Duodenal mucosa (tissue), 2 donors: ENCODE data around the gene IL17RD.

Experiments used
- H3K27ac ChIP-seq: one replicate; pipeline ENCODE4 v1.7.0; 2013; ENCODE audit warnings: low read depth, low read length
- H3K27me3 ChIP-seq, 2 donors: one replicate each; pipeline ENCODE4 v1.7.0; 2013; ENCODE audit warnings: low read length in 2 of 2, control low read depth in 1 of 2; ENCODE audit not compliant: insufficient read depth in 2 of 2, control insufficient read depth in 1 of 2
- H3K36me3 ChIP-seq, 2 donors: one replicate each; pipeline ENCODE4 v1.7.0; 2013; ENCODE audit warnings: low read length in 2 of 2, control low read depth in 1 of 2; ENCODE audit not compliant: insufficient read depth in 2 of 2, control insufficient read depth in 1 of 2
- H3K4me1 ChIP-seq, 2 donors: one replicate each; pipeline ENCODE4 v1.7.0; 2013; ENCODE audit warnings: low read length in 2 of 2, control low read depth in 1 of 2; ENCODE audit not compliant: insufficient read depth in 2 of 2, control insufficient read depth in 1 of 2
- H3K4me3 ChIP-seq, 2 donors: one replicate each; pipeline ENCODE4 v1.7.0; 2013; ENCODE audit warnings: low read length in 2 of 2, low read depth in 1 of 2
- H3K9ac ChIP-seq, 2 donors: one replicate each; pipeline ENCODE4 v1.7.0; 2013; ENCODE audit warnings: low read length in 2 of 2, low read depth in 1 of 2
- H3K9me3 ChIP-seq, 2 donors: one replicate each; pipeline ENCODE4 v1.7.0; 2013; ENCODE audit warnings: low read length in 2 of 2, control low read depth in 1 of 2; ENCODE audit not compliant: control insufficient read depth in 1 of 2

The IL17RD gene

GRCh38 chr3:57160076-57160764 is 4.9 kb downstream of the IL17RD start:
- no peak overlapping the region for H3K4me3 ChIP-seq
- H3K4me1 ChIP-seq, result peaks cover 12 to 13% of the 10 kb centered on the region in 2 donors
- no peak overlapping the region for H3K9ac ChIP-seq
- H3K36me3 ChIP-seq, result no peaks in the 10 kb centered on the region
- no peaks in the 10 kb centered on the region for H3K9me3 ChIP-seq
- peaks cover 19 to 31% of the 10 kb centered on the region in 2 donors for H3K27me3 ChIP-seq
- no peak overlapping the region for H3K27ac ChIP-seq

DNA sequence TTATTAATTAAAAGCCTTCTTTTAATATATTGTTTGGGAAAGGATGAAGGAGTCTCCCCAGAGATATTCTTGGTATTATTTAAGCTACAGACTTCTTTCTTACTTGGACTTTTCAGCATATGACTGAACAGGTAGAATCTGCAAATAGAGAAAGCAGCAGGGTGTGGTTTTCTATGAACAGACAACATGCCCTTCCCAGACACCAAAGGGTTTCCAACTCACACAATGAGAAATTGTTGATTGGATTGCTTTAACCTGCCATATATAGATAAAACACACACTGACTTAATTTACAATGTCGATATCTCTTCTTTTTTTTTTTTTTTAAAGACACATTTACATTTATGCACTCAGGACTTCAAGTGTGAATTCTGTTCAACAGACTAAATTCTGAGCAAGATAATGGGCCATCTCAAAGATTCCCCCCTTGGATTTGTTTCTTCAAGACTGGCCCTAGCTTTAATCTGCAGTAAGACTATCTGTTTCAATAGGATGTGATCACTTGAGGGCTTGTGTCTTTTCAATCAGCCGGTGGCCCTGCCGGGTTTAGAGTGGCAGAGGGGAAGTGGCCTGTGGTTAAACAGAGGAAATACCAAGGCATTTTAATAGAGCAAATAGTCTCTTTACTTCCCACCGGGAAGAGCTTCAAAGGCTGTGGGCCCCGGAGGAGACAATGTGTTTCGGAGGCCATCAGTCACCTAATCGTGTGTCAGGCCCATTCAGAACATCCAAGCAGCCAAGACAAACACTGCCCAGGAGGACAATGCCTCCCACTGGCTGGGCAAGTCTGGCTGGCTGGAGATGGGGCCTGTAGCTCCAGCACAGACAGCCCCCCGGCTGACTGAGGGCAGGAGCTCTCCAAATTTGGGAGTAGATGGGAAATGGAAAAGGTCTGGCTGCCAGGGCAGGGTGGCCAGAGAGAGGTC is 6.1 kb downstream of the IL17RD start:
- H3K36me3 ChIP-seq, result no peaks in the 10 kb centered on the region
- H3K4me1 ChIP-seq, result peaks cover 3 to 7% of the 10 kb centered on the region in 2 donors
- no peaks in the 10 kb centered on the region for H3K9me3 ChIP-seq
- no peak overlapping the region for H3K27ac ChIP-seq
- no peak overlapping the region for H3K9ac ChIP-seq
- H3K4me3 ChIP-seq, result no peak overlapping the region
- H3K27me3 ChIP-seq, result peaks cover 15 to 25% of the 10 kb centered on the region in 2 donors

GRCh38 chr3:57158325-57158724 is 6.8 kb downstream of the IL17RD start:
- Histone ChIP-seq H3K9ac (no peak overlapping the region), H3K36me3 (no peaks in the 10 kb centered on the region), H3K4me3 (no peak overlapping the region), H3K4me1 (peaks cover 0 to 5% of the 10 kb centered on the region in 2 donors), H3K27me3 (peaks cover 11 to 20% of the 10 kb centered on the region in 2 donors), H3K27ac (no peak overlapping the region), H3K9me3 (no peaks in the 10 kb centered on the region)

- no peak overlapping the region for H3K27ac ChIP-seq
- no peaks in the 10 kb centered on the region for H3K9me3 ChIP-seq
- H3K4me1 ChIP-seq, result peaks cover 0 to 5% of the 10 kb centered on the region in 2 donors
- peaks cover 3 to 12% of the 10 kb centered on the region in 2 donors for H3K27me3 ChIP-seq
- no peaks in the 10 kb centered on the region for H3K36me3 ChIP-seq
- H3K4me3 ChIP-seq, result no peak overlapping the region
- H3K9ac ChIP-seq, result no peak overlapping the region
Observed at GRCh38 chr3:57157545-57157944, 7.6 kb downstream of the IL17RD start.

GRCh38 chr3:57155310-57155643 is 9.9 kb downstream of the IL17RD start:
- no peak overlapping the region for H3K9ac ChIP-seq
- no peak overlapping the region for H3K4me3 ChIP-seq
- H3K27me3 ChIP-seq, result no peaks in the 10 kb centered on the region
- no peak overlapping the region for H3K27ac ChIP-seq
- no peaks in the 10 kb centered on the region for H3K9me3 ChIP-seq
- H3K36me3 ChIP-seq, result no peaks in the 10 kb centered on the region
- H3K4me1 ChIP-seq, result peaks cover 0 to 5% of the 10 kb centered on the region in 2 donors

GRCh38 chr3:57154470-57155309 is 10.5 kb downstream of the IL17RD start:
- no peaks in the 10 kb centered on the region for H3K36me3 ChIP-seq
- H3K9ac ChIP-seq, result no peak overlapping the region
- H3K27ac ChIP-seq, result no peak overlapping the region
- H3K9me3 ChIP-seq, result no peaks in the 10 kb centered on the region
- H3K4me1 ChIP-seq, result peaks cover 0 to 5% of the 10 kb centered on the region in 2 donors
- no peak overlapping the region for H3K4me3 ChIP-seq
- no peaks in the 10 kb centered on the region for H3K27me3 ChIP-seq

DNA sequence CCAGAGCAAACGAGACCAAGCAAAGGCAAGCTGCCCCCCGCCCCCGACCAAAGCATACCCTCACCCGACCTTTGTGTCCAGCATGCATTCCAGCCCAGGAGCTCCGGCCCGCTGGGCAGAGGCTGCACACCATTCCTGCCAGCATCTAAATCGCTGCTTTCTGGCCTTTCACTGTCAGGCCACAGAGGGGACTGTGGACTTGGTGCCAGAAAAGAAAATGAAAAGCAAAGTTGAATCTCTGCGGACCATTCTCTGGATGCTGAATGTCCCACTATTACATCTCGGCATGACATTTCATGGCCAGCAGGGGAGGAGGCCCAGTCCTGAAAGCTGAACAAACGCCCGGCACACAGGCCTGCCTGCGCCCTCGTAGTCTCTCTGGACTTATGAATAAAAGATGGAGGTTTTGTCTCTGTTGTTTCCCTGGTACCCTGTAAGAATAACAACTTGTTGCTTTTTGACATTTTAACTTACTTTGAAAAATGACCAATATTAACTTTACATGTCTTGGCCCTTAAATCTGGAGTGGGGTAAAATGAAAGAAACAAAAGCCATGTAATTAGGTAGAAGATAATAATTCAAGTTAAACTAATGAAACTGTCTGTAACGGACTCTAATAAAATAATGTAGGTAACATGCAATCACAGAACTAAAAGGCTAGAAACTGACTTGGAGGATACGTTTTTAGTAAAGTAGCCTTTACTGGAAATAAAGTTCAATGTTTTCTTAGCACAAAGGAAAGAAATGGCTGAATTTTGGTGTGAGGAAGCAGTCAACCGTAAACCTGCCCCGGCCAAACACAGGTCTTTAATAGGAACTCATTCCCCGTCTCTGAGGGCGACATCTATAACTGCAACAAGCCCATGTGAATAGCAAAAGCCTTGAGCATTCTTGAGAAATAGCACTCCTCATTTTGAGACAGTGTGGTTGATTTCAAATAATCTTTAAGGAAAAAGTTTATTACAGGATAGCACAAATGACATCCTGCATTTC is 12.7 kb downstream of the IL17RD start:
- H3K9ac ChIP-seq, result no peak overlapping the region

GRCh38 chr3:57151749-57152148 is 13.4 kb downstream of the IL17RD start:
- Histone ChIP-seq H3K4me1 (no peaks in the 10 kb centered on the region), H3K4me3 (no peak overlapping the region), H3K9ac (no peak overlapping the region), H3K27ac (no peak overlapping the region), H3K36me3 (no peaks in the 10 kb centered on the region), H3K27me3 (no peaks in the 10 kb centered on the region), H3K9me3 (no peaks in the 10 kb centered on the region)

More for the DNA sequence above, 12.7 kb downstream of the IL17RD start:
- Histone ChIP-seq H3K9me3 (no peaks in the 10 kb centered on the region), H3K36me3 (no peaks in the 10 kb centered on the region), H3K27me3 (no peaks in the 10 kb centered on the region), H3K4me3 (no peak overlapping the region), H3K27ac (peak overlapping the region; percentile 30), H3K4me1 (no peaks in the 10 kb centered on the region)

DNA sequence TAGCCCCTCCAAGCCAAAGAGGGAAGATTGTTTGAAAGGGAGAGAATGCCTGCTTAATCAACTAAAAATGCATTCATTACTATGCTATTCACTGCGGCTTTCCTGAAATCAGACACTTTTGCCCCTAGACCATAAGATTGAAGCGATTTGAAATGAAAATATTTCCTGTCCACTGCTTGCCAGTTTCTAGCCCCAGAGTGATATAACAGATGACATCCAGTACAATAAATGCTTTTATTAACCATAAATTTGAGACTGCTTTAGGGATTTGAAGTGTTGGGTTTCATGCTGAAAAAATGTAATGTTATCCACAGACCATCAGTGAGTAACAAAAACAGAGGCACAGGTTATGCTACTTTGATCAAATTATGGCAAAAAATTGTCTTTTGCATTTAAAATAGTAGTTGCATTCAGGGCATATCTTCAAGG is 14.1 kb downstream of the IL17RD start:
- H3K4me1 ChIP-seq, result no peaks in the 10 kb centered on the region
- no peak overlapping the region for H3K9ac ChIP-seq
- H3K27ac ChIP-seq, result no peak overlapping the region
- H3K27me3 ChIP-seq, result no peaks in the 10 kb centered on the region
- H3K9me3 ChIP-seq, result no peaks in the 10 kb centered on the region
- no peaks in the 10 kb centered on the region for H3K36me3 ChIP-seq
- no peak overlapping the region for H3K4me3 ChIP-seq
